ENCODE results near the gene HTR3D. TPM values are rescaled to one million over a fixed set of nuclear protein-coding genes. Genes with fewer than 3 reads are reported as not detected.

HTR3D gene
- polyA plus RNA-seq, 1 donor (not counting 4 experiments of a cell fraction or from before 2014, with no cell fraction given), result not detected

- no peak overlapping the region for H3K9ac ChIP-seq (ENCODE audit: control insufficient read depth, extremely low read depth, insufficient read depth, low read length)
- no peaks in the 10 kb centered on the region for H3K9me3 ChIP-seq (ENCODE audit: control insufficient read depth, low read depth, low read length)
- H4K20me1 ChIP-seq (ENCODE audit: control insufficient read depth, extremely low read depth, insufficient read depth, low read length), result no peaks in the 10 kb centered on the region
- no peak overlapping the region for H3K4me2 ChIP-seq (ENCODE audit: control insufficient read depth, extremely low read depth, insufficient read depth, low read depth, low read length)
- no peak overlapping the region for H2AFZ ChIP-seq (ENCODE audit: control insufficient read depth, low read length)
- no peaks in the 10 kb centered on the region for H3K79me2 ChIP-seq (ENCODE audit: control insufficient read depth, insufficient read depth, low read length)
- no peak overlapping the region for H3K4me3 ChIP-seq (ENCODE audit: control insufficient read depth in 2 of 3, extremely low read depth in 1 of 3, insufficient read depth in 2 of 3, low read depth in 1 of 3, low read length in 3 of 3)
- peak; percentile 26 to 45 (median 34) for TF ChIP-seq CTCF (optimal IDR thresholded peaks at IDR 0.05 in 1 of 3, IDR thresholded peaks at IDR 0.05 in 1 of 3, conservative IDR thresholded peaks at IDR 0.05 in 1 of 3; ENCODE audit: extremely low read depth in 1 of 3, insufficient read depth in 2 of 3, low read length in 3 of 3)
- no peak for TF ChIP-seq EZH2 (IDR thresholded peaks at IDR 0.05; ENCODE audit: low read length)
- H3K4me1 ChIP-seq (ENCODE audit: control insufficient read depth, extremely low read depth, insufficient read depth, low read length), result no peaks in the 10 kb centered on the region
- H3K36me3 ChIP-seq (ENCODE audit: control insufficient read depth in 2 of 2, extremely low read depth in 1 of 2, insufficient read depth in 2 of 2, low read length in 2 of 2), result no peaks in the 10 kb centered on the region
- FAIRE-seq (no peak), DNase-seq (ENCODE audit: low read depth, low spot score) (no peak)
- no peaks in the 10 kb centered on the region for H3K27me3 ChIP-seq (ENCODE audit: control insufficient read depth, extremely low read depth, insufficient read depth, low read length)
- H3K27ac ChIP-seq (ENCODE audit: control insufficient read depth, insufficient read depth, low read length), result no peak overlapping the region
- dilution Hi-C loops (cut with MboI; ENCODE audit: extremely low pct_ligation_motif_present, low sequenced_read_pairs), result no loop called here
- H3K9me1 ChIP-seq (ENCODE audit: control insufficient read depth, extremely low read depth, insufficient read depth, low read length), result no peaks in the 10 kb centered on the region
Measured at GRCh38 chr3:184040010-184040409, 8.5 kb downstream of the HTR3D start.

- dilution Hi-C loops (cut with MboI; ENCODE audit: extremely low pct_ligation_motif_present, low sequenced_read_pairs), result no loop called here
Measured at GRCh38 chr3:184042617-184043016, 11.1 kb downstream of the HTR3D start.

More at GRCh38 chr3:184042617-184043016, 11.1 kb downstream of the HTR3D start:
- no peak overlapping the region for H3K9ac ChIP-seq (ENCODE audit: control insufficient read depth, extremely low read depth, insufficient read depth, low read length)
- no peak overlapping the region for H3K4me3 ChIP-seq (ENCODE audit: control insufficient read depth in 2 of 3, extremely low read depth in 1 of 3, insufficient read depth in 2 of 3, low read depth in 1 of 3, low read length in 3 of 3)
- H3K9me1 ChIP-seq (ENCODE audit: control insufficient read depth, extremely low read depth, insufficient read depth, low read length), result no peaks in the 10 kb centered on the region
- H3K9me3 ChIP-seq (ENCODE audit: control insufficient read depth, low read depth, low read length), result no peaks in the 10 kb centered on the region
- H3K4me2 ChIP-seq (ENCODE audit: control insufficient read depth, extremely low read depth, insufficient read depth, low read depth, low read length), result no peak overlapping the region
- no peak overlapping the region for H2AFZ ChIP-seq (ENCODE audit: control insufficient read depth, low read length)
- H3K4me1 ChIP-seq (ENCODE audit: control insufficient read depth, extremely low read depth, insufficient read depth, low read length), result no peaks in the 10 kb centered on the region
- no peaks in the 10 kb centered on the region for H4K20me1 ChIP-seq (ENCODE audit: control insufficient read depth, extremely low read depth, insufficient read depth, low read length)
- H3K27me3 ChIP-seq (ENCODE audit: control insufficient read depth, extremely low read depth, insufficient read depth, low read length), result no peaks in the 10 kb centered on the region
- H3K27ac ChIP-seq (ENCODE audit: control insufficient read depth, insufficient read depth, low read length), result no peak overlapping the region
- TF ChIP-seq CTCF (optimal IDR thresholded peaks at IDR 0.05 in 1 of 3, IDR thresholded peaks at IDR 0.05 in 1 of 3, conservative IDR thresholded peaks at IDR 0.05 in 1 of 3; ENCODE audit: extremely low read depth in 1 of 3, insufficient read depth in 2 of 3, low read length in 3 of 3), result no peak
- TF ChIP-seq EZH2 (IDR thresholded peaks at IDR 0.05; ENCODE audit: low read length), result no peak
- DNase-seq (ENCODE audit: low read depth, low spot score) (no peak), FAIRE-seq (no peak)
- H3K36me3 ChIP-seq (ENCODE audit: control insufficient read depth in 2 of 2, extremely low read depth in 1 of 2, insufficient read depth in 2 of 2, low read length in 2 of 2), result no peaks in the 10 kb centered on the region
- no peaks in the 10 kb centered on the region for H3K79me2 ChIP-seq (ENCODE audit: control insufficient read depth, insufficient read depth, low read length)

Data from keratinocyte (primary cell).